Measurements from ENCODE around the gene NT5C2. TPM values are rescaled to one million over a fixed set of nuclear protein-coding genes. Genes with fewer than 3 reads are reported as not detected.

Gene NT5C2
- total RNA-seq, 1 donor from 2014 or later, result 55.0 TPM

DNA sequence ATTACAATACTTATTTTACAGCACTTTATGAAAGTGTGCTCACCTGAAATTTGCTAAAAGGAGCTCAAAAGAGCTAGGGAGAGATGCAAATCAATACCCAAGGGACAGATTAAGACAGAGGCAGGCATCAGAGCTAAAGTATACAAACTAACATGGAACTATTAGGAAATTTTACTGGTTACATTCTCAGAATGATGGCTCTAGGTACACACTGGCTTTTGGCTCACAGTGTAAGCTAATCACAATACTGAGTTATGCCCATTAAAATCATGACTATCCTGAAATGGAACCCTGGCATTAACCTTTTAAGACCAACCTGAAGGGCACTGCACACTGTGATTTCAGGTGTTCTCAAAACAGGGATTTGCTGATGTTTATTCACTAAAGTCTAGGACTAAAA lies 98.1 kb downstream of the NT5C2 start:
- Histone ChIP-seq H3K36me3 (peaks cover 100% of the 10 kb centered on the region), H3K27me3 (ENCODE audit: low read depth) (no peaks in the 10 kb centered on the region), H3K4me3 (no peak overlapping the region), H3K9me3 (replicated peaks) (no peaks in the 10 kb centered on the region), H3K4me1 (no peaks in the 10 kb centered on the region), H3K27ac (replicated peaks) (no peak overlapping the region)
- intact Hi-C loops (cut with micrococcal nuclease), result no loop called here
- DNase-seq, result no peak
- TF ChIP-seq CTCF (IDR thresholded peaks at IDR 0.05; ENCODE audit: borderline replicate concordance), result no peak

- DNase-seq, result no peak
- Histone ChIP-seq H3K4me1 (no peaks in the 10 kb centered on the region), H3K4me3 (no peak overlapping the region), H3K27ac (replicated peaks) (no peak overlapping the region), H3K27me3 (ENCODE audit: low read depth) (no peaks in the 10 kb centered on the region), H3K36me3 (peaks cover 98% of the 10 kb centered on the region), H3K9me3 (replicated peaks) (no peaks in the 10 kb centered on the region)
- intact Hi-C loops (cut with micrococcal nuclease), result no loop called here
- TF ChIP-seq CTCF (IDR thresholded peaks at IDR 0.05; ENCODE audit: borderline replicate concordance), result no peak
Observed at GRCh38 chr10:103090911-103091310, 102.2 kb downstream of the NT5C2 start.

- H3K27ac ChIP-seq (replicated peaks), result no peak overlapping the region
- no peaks in the 10 kb centered on the region for H3K27me3 ChIP-seq (ENCODE audit: low read depth)
- H3K4me3 ChIP-seq, result no peak overlapping the region
- no peak for TF ChIP-seq CTCF (IDR thresholded peaks at IDR 0.05; ENCODE audit: borderline replicate concordance)
- no peaks in the 10 kb centered on the region for H3K4me1 ChIP-seq
- DNase-seq, result no peak
- H3K36me3 ChIP-seq, result peaks cover 95% of the 10 kb centered on the region
- no peaks in the 10 kb centered on the region for H3K9me3 ChIP-seq (replicated peaks)
- intact Hi-C loops (cut with micrococcal nuclease), result no loop called here
Observed at GRCh38 chr10:103089493-103089892, 103.6 kb downstream of the NT5C2 start.

GRCh38 chr10:103086799-103087198 lies 106.3 kb downstream of the NT5C2 start:
- no peaks in the 10 kb centered on the region for H3K4me1 ChIP-seq
- H3K4me3 ChIP-seq, result no peak overlapping the region
- H3K9me3 ChIP-seq (replicated peaks), result no peaks in the 10 kb centered on the region
- TF ChIP-seq CTCF (IDR thresholded peaks at IDR 0.05; ENCODE audit: borderline replicate concordance), result no peak
- H3K27ac ChIP-seq (replicated peaks), result no peak overlapping the region
- intact Hi-C loops (cut with micrococcal nuclease), result no loop called here
- no peak for DNase-seq
- peaks cover 77% of the 10 kb centered on the region for H3K36me3 ChIP-seq
- H3K27me3 ChIP-seq (ENCODE audit: low read depth), result no peaks in the 10 kb centered on the region

- Histone ChIP-seq H3K9me3 (replicated peaks) (no peaks in the 10 kb centered on the region), H3K27ac (replicated peaks) (peak overlapping the region; percentile 6), H3K36me3 (peaks cover 72% of the 10 kb centered on the region), H3K27me3 (ENCODE audit: low read depth) (no peaks in the 10 kb centered on the region), H3K4me3 (no peak overlapping the region), H3K4me1 (no peaks in the 10 kb centered on the region)
- no peak for TF ChIP-seq CTCF (IDR thresholded peaks at IDR 0.05; ENCODE audit: borderline replicate concordance)
- intact Hi-C loops (cut with micrococcal nuclease), result no loop called here
- DNase-seq, result no peak
Observed at GRCh38 chr10:103086261-103086660, 106.8 kb downstream of the NT5C2 start.

DNA sequence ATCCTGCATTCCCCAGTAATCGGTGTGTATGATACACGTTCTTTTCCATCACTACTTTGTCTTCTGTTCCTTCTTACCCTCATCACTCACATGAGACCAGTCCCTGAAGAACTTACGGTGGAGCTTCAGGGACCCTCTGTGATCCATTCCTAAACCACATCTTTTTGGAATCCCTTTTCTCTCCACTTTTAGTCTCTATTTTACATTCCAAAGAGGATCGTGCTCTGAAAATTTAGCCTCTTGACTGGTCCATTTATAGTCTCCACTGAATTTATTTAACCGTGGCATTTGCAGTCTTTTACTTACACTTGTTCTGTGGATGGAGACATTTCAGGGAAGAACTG lies 109.1 kb downstream of the NT5C2 start:
- Histone ChIP-seq H3K4me3 (no peak overlapping the region), H3K27me3 (ENCODE audit: low read depth) (no peaks in the 10 kb centered on the region), H3K36me3 (peaks cover 49% of the 10 kb centered on the region), H3K27ac (replicated peaks) (no peak overlapping the region), H3K9me3 (replicated peaks) (no peaks in the 10 kb centered on the region), H3K4me1 (no peaks in the 10 kb centered on the region)
- no peak for TF ChIP-seq CTCF (IDR thresholded peaks at IDR 0.05; ENCODE audit: borderline replicate concordance)
- intact Hi-C loops (cut with micrococcal nuclease), result no loop called here
- no peak for DNase-seq
